GM18508 (cell line): ENCODE results near the gene FOXO3.
"Not testable (repeated sequence)": the region's sequence is repeated elsewhere in the genome, so short reads cannot be mapped to it uniquely, and the experiment has no call there.

Source experiments
- ATAC-seq: cut with Tn5 transposase; IDR thresholded peaks from one replicate; pipeline ENCODE4 v1.9.1; 2021; ENCODE audit warnings: moderate number of reproducible peaks; ENCODE audit not compliant: insufficient read depth, unreplicated experiment

The FOXO3 gene

GRCh38 chr6:108655806-108656651 is 95.3 kb downstream of the FOXO3 start:
- no peak for ATAC-seq

GRCh38 chr6:108656836-108657235 is 96.1 kb downstream of the FOXO3 start:
- ATAC-seq: no peak

GRCh38 chr6:108658174-108658573 is 97.5 kb downstream of the FOXO3 start:
- ATAC-seq: no peak

GRCh38 chr6:108658785-108659184 is 98.1 kb downstream of the FOXO3 start:
- ATAC-seq: not testable (repeated sequence)

- no peak for ATAC-seq
Observed at GRCh38 chr6:108660251-108660650, 99.5 kb downstream of the FOXO3 start.

GRCh38 chr6:108661430-108661829 is 100.7 kb downstream of the FOXO3 start:
- no peak for ATAC-seq

GRCh38 chr6:108661982-108662381 is 101.3 kb downstream of the FOXO3 start:
- ATAC-seq: no peak

GRCh38 chr6:108662702-108663101 is 102.0 kb downstream of the FOXO3 start:
- ATAC-seq: no peak

GRCh38 chr6:108663494-108664064 is 102.9 kb downstream of the FOXO3 start:
- not testable (repeated sequence) for ATAC-seq

GRCh38 chr6:108665495-108666196 is 104.9 kb downstream of the FOXO3 start:
- no peak for ATAC-seq

- no peak for ATAC-seq
Observed at GRCh38 chr6:108666656-108667260, 106.0 kb downstream of the FOXO3 start.

- no peak for ATAC-seq
Observed at GRCh38 chr6:108667993-108668392, 107.3 kb downstream of the FOXO3 start.

- no peak for ATAC-seq
Observed at GRCh38 chr6:108669673-108670072, 109.0 kb downstream of the FOXO3 start.

- no peak for ATAC-seq
Observed at GRCh38 chr6:108671175-108671574, 110.5 kb downstream of the FOXO3 start.

- no peak for ATAC-seq
Observed at GRCh38 chr6:108671790-108672189, 111.1 kb downstream of the FOXO3 start.

- no peak for ATAC-seq
Observed at GRCh38 chr6:108672641-108673040, 111.9 kb downstream of the FOXO3 start.

- no peak for ATAC-seq
Observed at GRCh38 chr6:108673153-108673552, 112.4 kb downstream of the FOXO3 start.

- no peak for ATAC-seq
Observed at GRCh38 chr6:108673602-108674001, 112.9 kb downstream of the FOXO3 start.

GRCh38 chr6:108675226-108676200 is 114.8 kb downstream of the FOXO3 start:
- no peak for ATAC-seq

- ATAC-seq: no peak
Observed at GRCh38 chr6:108676555-108676954, 115.8 kb downstream of the FOXO3 start.
